Gastroesophageal sphincter (tissue), 4 donors: ENCODE results near the gene APOL2. TPM values are rescaled to one million over a fixed set of nuclear protein-coding genes. Genes with fewer than 3 reads are reported as not detected.

Source experiments
- ATAC-seq: fragments of 150-250 bp; one replicate; pipeline ENCODE4 v1.9.1; 2016; ENCODE audit warnings: mild to moderate bottlenecking, moderate library complexity
- H3K27ac ChIP-seq, 4 donors: fragments of 200-600 bp; sonication (generic) in 3 of 4; 1 replicate in 3 of 4; 2 replicates in 1 of 4; pipeline ENCODE4 v1.5.1; 2016 to 2019
- H3K27me3 ChIP-seq: fragments of 200-600 bp; sonication (generic); one replicate; pipeline ENCODE4 v1.5.1; 2019
- H3K36me3 ChIP-seq, 2 donors: fragments of 200-600 bp; sonication (generic); one replicate each; pipeline ENCODE4 v1.5.1; 2019; ENCODE audit warnings: control low read depth in 1 of 2
- H3K4me1 ChIP-seq, 3 donors: fragments of 200-600 bp; sonication (generic); 1 replicate in 2 of 3; 2 replicates in 1 of 3; pipeline ENCODE4 v1.5.1; 2016 to 2019; ENCODE audit warnings: control low read depth in 2 of 3
- H3K4me3 ChIP-seq, 2 donors: fragments of 200-600 bp; sonication (generic); one replicate each; pipeline ENCODE4 v1.5.1; 2019; ENCODE audit warnings: mild to moderate bottlenecking in 1 of 2, moderate library complexity in 1 of 2
- H3K9me3 ChIP-seq, 3 donors: fragments of 200-600 bp; sonication (generic); one replicate each; pipeline ENCODE4 v1.5.1; 2017 to 2019; ENCODE audit warnings: control low read depth in 2 of 3
- EP300 ChIP-seq: sonication (generic); formaldehyde crosslinking; IDR thresholded peaks from one replicate; pipeline ENCODE4 v1.6.1; 2017; ENCODE audit warnings: antibody characterized with exemption, mild to moderate bottlenecking
- POLR2A ChIP-seq, 2 donors: fragments of 450-650 bp; IDR thresholded peaks; one replicate each; pipeline ENCODE4 v1.6.1; 2017; ENCODE audit warnings: antibody characterized with exemption in 2 of 2, mild to moderate bottlenecking in 2 of 2, moderate library complexity in 1 of 2
- POLR2AphosphoS5 ChIP-seq: sonication (generic); formaldehyde crosslinking; IDR thresholded peaks from one replicate; pipeline ENCODE4 v1.6.1; 2017; ENCODE audit warnings: antibody characterized with exemption
- WGBS, 2 donors: methylation state at CpG; one replicate each; pipeline ENCODE4 v1.1.5; 2018; ENCODE audit warnings: low coverage in 1 of 2; 5-methylcytosine and 5-hydroxymethylcytosine counted together
- total RNA-seq, 4 donors: library from RNA; depleted of rRNA; stranded (reverse); fragments of >200 nt; gene quantifications; one replicate each; pipeline ENCODE4 v1.1.0, GENCODE V29; 2016
- TF ChIP-seq, protein P1 (sequence below), 4 experiments: fragments of 200-600 bp in 2 of 4; fragments of 450-650 bp in 2 of 4; sonication (generic) in 1 of 4; IDR thresholded peaks; one replicate each; pipeline ENCODE4 v1.5.1; 2017 to 2019; ENCODE audit warnings: antibody characterized with exemption in 4 of 4, mild to moderate bottlenecking in 2 of 4, moderate library complexity in 2 of 4

Gene APOL2
- total RNA-seq, 4 donors from 2014 or later: 29.1 to 40.9 (median 35.0) TPM

DNA sequence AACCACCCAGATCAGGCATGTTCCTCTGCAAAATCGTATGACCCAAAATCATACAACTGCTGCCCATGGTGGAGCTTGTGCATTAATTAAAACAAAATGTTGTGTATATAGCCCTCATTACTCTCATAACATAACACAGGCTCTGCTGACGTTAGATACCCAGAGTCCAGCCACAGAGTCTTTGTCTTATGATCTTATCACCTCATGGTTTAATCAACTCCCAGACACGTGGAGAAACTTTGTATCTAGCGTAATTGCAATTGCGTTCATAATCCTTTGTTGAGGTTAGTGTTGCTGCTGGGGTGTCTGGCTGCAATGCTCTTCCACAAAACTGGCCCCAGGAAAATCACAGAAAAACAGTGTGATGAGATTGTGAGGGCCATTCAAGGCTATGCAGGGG, 8.6 kb upstream of the APOL2 start:
- TF ChIP-seq EP300: no peak
- TF ChIP-seq, protein P1, sequence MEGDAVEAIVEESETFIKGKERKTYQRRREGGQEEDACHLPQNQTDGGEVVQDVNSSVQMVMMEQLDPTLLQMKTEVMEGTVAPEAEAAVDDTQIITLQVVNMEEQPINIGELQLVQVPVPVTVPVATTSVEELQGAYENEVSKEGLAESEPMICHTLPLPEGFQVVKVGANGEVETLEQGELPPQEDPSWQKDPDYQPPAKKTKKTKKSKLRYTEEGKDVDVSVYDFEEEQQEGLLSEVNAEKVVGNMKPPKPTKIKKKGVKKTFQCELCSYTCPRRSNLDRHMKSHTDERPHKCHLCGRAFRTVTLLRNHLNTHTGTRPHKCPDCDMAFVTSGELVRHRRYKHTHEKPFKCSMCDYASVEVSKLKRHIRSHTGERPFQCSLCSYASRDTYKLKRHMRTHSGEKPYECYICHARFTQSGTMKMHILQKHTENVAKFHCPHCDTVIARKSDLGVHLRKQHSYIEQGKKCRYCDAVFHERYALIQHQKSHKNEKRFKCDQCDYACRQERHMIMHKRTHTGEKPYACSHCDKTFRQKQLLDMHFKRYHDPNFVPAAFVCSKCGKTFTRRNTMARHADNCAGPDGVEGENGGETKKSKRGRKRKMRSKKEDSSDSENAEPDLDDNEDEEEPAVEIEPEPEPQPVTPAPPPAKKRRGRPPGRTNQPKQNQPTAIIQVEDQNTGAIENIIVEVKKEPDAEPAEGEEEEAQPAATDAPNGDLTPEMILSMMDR (IDR thresholded peaks at IDR 0.05): no peak
- no peak for TF ChIP-seq POLR2A (IDR thresholded peaks at IDR 0.05)
- no peak for TF ChIP-seq POLR2AphosphoS5
- no peak overlapping the region for H3K4me3 ChIP-seq
- peaks cover 0 to 30% (median 16%) of the 10 kb centered on the region in 3 donors for H3K4me1 ChIP-seq
- H3K27me3 ChIP-seq: no peaks in the 10 kb centered on the region
- H3K36me3 ChIP-seq: no peaks in the 10 kb centered on the region
- ATAC-seq: no peak
- no peaks in the 10 kb centered on the region for H3K9me3 ChIP-seq
- H3K27ac ChIP-seq: no peak overlapping the region
- 59 to 81% methylated on average over 5 of the region's 5 CpGs for WGBS, 2 donors

DNA sequence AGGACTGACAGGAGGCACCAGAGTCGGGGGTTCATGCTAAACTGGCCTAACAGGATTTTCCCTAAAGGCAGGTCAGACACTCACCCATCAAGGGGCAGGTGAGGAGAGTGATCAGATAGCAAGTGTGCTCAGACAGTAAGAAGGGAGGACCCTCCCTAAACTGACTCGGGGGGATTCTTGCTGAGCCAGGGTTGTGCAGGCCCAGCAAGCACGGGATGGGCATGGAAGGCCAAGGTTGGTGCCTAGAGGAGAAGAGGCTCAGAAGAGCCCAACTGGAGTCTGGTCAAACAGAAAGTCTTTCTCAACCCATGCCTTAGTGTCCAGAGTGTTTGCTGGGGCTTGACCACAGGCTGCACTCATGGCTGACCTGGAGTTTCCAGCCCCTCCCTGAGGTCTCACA, 7.4 kb upstream of the APOL2 start:
- no peak for ATAC-seq
- Histone ChIP-seq H3K36me3 (no peaks in the 10 kb centered on the region), H3K9me3 (no peaks in the 10 kb centered on the region), H3K27me3 (no peaks in the 10 kb centered on the region), H3K4me1 (peaks cover 0 to 22% (median 16%) of the 10 kb centered on the region in 3 donors), H3K27ac (no peak overlapping the region), H3K4me3 (no peak overlapping the region)
- TF ChIP-seq POLR2AphosphoS5 (no peak), EP300 (no peak), POLR2A (IDR thresholded peaks at IDR 0.05) (no peak)
- TF ChIP-seq, protein P1 (IDR thresholded peaks at IDR 0.05): no peak
- 100% methylated on average over 1 of the region's 3 CpGs; no CpG with 5 or more reads in 1 of the 2 donors for WGBS, 2 donors

DNA sequence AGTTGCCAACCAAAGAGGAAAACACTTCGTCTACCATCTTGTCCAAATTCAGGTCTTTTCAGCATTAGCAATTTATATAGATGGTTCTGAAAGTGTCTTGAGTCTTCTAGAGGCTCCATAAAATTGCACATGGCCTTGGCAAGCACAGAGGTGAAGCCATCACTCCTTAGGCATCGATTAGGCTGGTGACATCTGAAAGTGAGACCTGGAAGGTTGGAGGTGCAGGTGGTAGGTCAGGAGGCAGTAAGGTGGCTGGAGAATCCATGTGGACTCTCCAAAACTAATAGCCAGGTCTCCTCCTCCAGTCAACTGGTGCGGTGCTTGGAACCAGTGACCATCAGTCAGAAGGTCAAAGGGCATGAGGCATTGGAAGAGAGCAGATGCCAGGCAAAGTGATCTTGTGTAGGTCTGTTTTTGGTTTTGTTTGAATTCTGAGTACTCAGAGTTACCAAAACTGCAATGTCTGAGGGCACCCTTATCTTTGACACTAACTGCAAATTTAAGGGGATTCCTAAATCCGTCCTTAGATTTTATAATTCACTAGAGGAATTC, 6.6 kb upstream of the APOL2 start:
- ATAC-seq: no peak
- H3K4me1 ChIP-seq: peaks cover 0 to 22% (median 16%) of the 10 kb centered on the region in 3 donors
- WGBS, 2 donors: 75 to 97% methylated on average over 3 to 4 of the region's 4 CpGs
- H3K36me3 ChIP-seq: no peaks in the 10 kb centered on the region
- H3K27me3 ChIP-seq: no peaks in the 10 kb centered on the region
- no peaks in the 10 kb centered on the region for H3K9me3 ChIP-seq
- H3K27ac ChIP-seq: peak overlapping the region in 1 of 4 donors; percentile 68
- TF ChIP-seq EP300 (no peak), POLR2AphosphoS5 (no peak), POLR2A (IDR thresholded peaks at IDR 0.05) (no peak)
- TF ChIP-seq, protein P1 (IDR thresholded peaks at IDR 0.05): no peak
- no peak overlapping the region for H3K4me3 ChIP-seq

DNA sequence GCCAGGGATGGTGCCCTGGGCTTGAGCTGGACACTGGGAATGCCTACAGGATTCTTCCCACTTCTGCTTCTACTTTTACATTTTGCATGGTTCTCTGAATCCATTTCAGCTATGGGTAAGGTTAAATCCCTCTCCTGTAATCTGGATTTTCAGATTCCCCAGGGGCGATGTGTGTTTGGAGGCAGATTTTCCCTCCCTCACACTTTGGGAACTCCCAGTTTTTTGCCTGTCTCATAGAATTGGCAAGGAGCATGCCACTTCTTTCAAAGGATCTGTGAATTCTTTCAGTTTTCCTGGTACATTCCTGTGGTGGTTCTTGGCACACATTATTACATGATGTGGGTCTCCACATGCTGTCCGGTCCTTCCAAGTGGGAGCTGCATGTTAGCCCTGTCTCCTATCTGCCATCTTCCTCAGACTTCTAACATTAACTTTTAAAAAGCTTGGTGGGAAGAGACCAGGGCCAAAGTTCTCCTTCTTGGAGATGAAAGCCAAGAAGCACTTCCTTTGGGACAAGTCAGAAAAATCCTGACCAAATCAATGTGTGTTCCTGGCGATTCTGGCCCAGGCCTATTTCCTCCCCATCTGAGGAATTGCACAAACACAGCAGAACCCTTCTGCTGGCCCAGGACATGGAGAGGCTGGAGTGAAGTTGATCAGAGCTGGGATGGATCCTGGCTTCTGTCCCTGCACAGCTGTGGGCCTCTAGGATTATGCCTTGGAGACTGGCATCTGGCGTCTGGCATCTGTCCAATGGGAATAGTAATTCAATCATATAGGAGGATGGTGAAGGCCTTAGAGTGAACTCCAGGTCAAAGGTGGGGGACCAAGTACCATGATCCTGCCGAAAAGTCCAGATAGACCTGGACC, 5.4 kb upstream of the APOL2 start:
- Histone ChIP-seq H3K27ac (peak overlapping the region in 3 of 4 donors; percentile 61 to 70 (median 68)), H3K4me1 (peaks cover 0 to 27% (median 19%) of the 10 kb centered on the region in 3 donors), H3K36me3 (no peaks in the 10 kb centered on the region), H3K9me3 (no peaks in the 10 kb centered on the region), H3K27me3 (no peaks in the 10 kb centered on the region), H3K4me3 (no peak overlapping the region)
- TF ChIP-seq POLR2A (IDR thresholded peaks at IDR 0.05): no peak
- ATAC-seq: peak; percentile 83
- WGBS, 2 donors: 61 to 90% methylated on average over 2 to 4 of the region's 5 CpGs

DNA sequence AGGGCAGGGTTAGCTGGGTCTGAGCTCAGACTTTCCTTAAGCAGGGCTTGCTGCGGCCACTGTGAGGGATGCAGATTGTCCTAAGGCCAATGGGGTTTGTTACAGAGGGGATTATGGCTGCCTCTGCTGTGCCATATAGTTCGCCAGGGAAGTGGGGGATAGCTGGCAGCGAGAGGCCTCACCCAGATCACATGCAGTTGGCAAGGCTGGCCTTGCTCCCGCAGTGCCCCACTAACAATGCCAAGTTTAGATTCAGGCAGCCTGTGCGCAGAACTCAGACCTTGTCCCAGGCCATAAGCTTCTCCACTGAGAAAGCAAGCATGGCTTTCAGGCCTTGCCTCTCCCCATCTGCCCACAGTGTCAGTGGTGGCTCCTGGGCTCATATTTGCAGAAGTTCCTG, 4.7 kb upstream of the APOL2 start:
- TF ChIP-seq, protein P1 (IDR thresholded peaks at IDR 0.05): no peak
- TF ChIP-seq POLR2A (IDR thresholded peaks at IDR 0.05) (no peak), EP300 (no peak), POLR2AphosphoS5 (no peak)
- no peaks in the 10 kb centered on the region for H3K36me3 ChIP-seq
- WGBS, 2 donors: no CpG with 5 or more reads among the region's 5 CpGs
- H3K4me1 ChIP-seq: peaks cover 0 to 30% (median 20%) of the 10 kb centered on the region in 3 donors
- H3K27me3 ChIP-seq: no peaks in the 10 kb centered on the region
- H3K4me3 ChIP-seq: no peak overlapping the region
- no peak for ATAC-seq
- H3K27ac ChIP-seq: peak overlapping the region in 3 of 4 donors; percentile 61 to 70 (median 68)
- H3K9me3 ChIP-seq: no peaks in the 10 kb centered on the region
